Raji (cell line): ENCODE measurements around the gene BLTP2.
A peak's percentile ranks its signal among the peaks of the same experiment; 100 is the strongest.

Source experiments
- POLR2A ChIP-seq: IDR thresholded peaks from 2 replicates; pipeline ENCODE4 v1.6.1; 2011; ENCODE audit warnings: low read depth, low read length, control low read depth; ENCODE audit not compliant: insufficient read depth

BLTP2 gene

DNA sequence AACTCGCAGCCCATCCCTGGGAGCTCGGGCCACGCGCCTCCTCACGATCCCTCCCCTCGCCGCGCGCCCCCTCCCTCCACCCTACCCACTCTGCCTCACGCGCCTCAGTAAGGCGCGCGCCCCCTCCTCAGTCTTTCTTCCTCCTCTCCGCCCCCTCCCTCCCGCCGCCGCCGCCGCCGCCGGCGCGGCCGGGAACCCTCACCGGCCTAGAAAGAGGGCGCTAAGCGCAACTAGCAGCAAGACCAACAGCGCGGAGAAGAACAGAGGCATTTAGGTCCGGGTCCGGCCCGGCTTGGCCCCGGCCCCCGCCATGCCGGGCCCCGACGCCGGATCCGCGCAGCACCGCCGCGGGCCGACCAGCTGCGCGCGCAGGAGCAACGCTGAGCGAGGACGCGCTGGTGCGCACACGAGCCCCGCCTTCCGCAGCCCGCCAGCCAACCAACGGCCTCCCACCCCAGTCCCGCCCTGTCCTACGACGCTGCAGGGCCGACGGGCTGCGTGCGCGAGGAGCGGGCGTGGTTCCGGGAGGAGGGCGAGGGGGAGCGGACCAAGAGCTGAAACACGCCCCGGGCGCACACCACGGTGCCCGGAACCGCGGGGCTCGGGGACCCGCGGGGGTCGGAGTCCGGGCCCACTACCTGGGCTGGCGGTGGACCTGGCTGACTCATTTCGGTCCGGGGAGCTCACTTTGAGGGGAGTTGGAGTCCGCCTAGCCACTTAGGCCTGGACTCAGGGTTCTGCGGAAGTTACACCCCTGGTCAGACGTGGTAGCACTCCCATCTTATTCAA, at the start of gene BLTP2:
TSS of gene BLTP2 (minus strand) at position 372 of the 789 bp plus-strand sequence. CDS start at position 270, 102 bp downstream.
- peak; percentile 81 for TF ChIP-seq POLR2A

DNA sequence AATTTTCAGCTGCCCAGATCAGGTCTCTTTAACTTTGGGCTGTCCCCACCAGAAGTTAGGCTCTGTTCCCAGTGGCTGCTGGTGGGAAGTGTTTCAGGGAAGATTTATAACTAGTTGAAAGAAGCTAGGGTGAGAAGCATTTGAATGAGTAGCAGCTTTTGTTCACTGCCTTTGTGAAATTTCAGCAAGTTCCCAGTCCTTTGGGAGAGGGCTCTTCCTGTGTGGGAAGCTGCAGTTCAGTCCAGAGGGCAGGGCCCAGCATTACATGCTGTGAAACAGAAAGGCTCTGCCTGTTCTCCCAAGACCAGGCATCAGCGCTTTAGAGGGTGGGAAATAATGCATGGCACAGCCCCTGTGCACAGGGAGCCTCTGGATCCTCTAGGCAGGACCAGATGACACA, 48.9 kb upstream of the BLTP2 start:
- TF ChIP-seq POLR2A = no peak

DNA sequence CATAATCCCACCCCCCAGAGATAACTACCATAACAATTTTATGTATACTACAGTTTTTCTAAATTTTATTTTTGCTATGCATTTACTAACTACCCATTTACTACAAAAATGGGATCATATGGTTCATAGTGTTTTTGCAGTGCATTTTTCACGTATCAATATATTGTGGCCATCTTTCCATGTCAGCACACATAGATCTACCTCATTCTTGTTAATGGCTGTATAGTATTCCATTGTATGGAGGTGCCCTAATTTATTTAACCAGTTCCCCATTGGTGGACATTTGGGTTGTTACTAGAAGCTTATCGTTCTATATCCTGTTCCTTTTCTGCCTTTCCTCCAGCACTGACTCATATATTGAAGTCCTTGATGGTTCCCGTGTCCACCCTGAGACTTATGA, 44.1 kb upstream of the BLTP2 start:
- TF ChIP-seq POLR2A = no peak

DNA sequence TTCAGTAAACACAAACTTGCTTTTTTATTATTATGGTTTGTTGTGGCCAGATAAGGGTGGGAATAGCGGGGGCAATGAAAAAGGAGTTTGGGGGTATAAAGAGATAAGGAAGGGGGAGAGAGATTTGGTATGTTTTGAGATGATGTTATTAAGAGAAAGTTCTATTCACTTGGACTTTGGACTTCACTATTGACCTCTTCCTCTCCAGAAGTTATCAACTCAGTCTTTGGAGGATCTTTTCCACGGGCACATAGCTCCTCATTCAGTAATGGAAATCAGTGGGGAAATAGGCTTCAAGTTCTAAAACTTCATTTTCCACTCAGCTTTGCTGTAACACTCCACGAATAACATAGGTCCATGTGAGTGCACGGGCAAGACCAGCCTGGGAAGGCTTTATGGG, 43.5 kb upstream of the BLTP2 start:
- TF ChIP-seq POLR2A = no peak

DNA sequence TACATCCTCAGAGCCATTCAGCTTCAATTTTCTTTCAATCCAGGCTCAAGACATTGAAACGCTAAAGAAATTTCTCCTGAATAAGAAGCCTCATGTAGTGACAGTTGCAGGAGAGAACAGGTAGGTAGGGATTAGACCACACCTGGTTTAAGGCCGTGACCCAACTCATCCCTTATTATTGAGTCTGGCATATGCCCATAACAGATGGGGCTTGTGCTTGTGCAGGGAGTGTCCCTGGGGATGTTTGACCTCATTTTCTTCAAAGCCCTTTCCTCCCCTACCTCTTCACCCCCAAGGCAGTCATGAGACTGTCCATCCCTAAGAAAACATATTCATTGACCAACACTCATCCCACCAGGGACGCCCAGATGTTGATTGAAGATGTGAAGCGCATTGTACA, 41.3 kb upstream of the BLTP2 start:
- TF ChIP-seq POLR2A = no peak

DNA sequence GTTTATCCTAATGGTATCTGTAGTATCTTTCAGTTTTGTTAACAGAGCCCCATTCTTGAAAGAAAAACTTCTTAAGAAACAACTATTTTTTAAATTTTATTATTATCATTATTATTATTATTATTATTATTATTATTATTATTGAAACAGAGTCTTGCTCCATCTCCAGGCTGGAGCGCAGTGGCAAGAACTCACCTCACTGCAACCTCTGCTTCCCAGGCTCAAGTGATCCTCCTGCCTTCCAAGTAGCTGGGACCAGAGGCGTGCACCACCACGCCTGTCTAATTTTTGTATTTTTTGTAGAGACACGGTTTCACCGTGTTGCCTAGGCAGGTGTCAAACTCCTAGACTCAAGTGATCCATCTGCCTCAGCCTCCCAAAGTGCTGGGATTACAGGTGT, 40.4 kb upstream of the BLTP2 start:
- TF ChIP-seq POLR2A = no peak

DNA sequence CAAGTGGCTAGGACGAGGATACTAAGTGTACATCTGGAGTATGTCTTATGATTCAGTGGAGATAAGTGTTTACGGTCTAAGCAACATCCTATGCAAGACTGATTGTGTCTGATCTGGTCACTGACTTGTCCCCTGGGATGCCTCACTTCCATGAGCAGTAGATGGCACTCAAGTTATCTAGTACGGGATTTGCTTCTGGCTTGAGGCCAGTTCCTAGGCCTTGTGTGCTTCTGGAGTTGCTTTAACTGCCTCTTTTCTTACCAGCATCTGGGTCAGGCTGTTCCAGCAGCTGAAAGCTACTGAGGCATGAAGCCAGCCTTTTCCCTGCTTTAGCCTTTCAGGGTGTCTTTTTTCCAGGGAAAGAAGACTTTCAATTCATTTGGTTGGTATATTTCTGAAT, 40.0 kb upstream of the BLTP2 start:
- no peak for TF ChIP-seq POLR2A

DNA sequence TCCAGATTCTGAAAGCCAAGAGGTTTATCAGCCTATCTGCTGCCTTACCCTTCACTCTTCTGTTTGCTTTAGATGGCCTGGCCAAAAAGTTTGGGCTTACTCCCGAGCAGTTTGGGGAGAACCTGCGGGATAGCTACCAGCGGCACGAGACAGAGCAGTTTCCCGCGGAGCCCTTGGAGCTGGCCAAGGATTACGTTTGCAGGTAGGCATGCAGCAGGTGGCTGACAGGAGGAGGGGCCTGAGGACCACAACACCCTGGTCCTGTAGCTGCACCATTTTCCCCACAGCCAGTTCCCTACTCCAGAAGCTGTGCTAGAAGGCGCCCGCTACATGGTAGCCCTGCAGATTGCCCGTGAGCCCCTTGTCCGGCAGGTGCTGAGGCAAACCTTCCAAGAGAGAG, 37.7 kb upstream of the BLTP2 start:
- no peak for TF ChIP-seq POLR2A

DNA sequence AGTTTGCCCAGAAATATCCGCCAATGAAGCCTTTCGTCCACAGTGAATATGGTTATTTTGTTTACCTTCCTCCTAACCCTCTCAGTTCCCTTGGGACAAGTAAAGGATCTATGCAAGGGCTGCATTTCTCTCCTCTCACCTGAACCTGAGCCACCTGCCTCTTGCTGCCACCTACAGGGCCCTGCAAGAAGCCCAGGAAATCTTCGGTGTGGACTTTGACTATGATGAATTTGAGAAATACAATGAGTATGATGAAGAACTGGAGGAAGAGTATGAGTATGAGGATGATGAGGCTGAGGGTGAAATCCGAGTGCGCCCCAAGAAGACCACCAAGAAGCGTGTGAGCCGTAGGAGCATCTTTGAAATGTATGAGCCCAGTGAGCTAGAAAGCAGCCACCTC, 31.0 kb upstream of the BLTP2 start:
- TF ChIP-seq POLR2A = no peak

DNA sequence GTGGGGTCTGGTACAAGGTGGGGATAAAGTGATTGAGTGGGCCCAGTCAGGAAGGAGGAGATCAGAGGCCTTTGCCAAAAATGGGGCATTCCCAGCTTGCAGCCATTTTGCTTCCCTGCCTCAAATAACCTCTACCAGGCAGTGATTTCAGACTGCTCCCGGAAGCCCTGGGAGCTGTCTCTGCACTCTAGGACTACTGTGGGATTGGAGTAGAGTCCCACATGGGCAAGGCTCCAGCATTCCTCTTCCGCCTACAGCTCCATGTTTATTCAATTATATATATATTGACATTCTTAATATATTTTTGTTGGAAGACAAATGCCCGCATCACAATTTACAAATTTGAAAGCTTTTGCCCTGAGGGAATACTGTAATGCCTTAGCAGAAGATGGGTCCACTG, 30.5 kb upstream of the BLTP2 start:
- no peak for TF ChIP-seq POLR2A

DNA sequence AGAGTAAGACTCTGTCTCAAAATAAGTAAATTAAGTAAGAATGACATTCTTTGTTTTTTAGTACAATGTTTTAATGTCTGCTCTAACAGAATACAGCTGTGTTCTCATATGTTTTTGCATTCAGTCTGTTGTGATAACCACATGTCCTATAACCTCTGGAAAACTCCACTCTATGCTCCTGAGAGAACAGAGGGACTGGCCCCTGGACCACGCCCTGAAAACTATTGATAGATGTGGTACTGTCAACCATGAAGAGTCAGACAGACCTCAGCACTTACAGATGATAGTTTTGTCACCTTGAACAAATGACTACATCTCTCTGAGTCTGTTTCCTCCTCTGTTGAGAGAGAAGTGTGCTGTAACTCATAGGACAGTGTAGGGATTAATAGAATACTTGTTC, 25.0 kb upstream of the BLTP2 start:
- no peak for TF ChIP-seq POLR2A

DNA sequence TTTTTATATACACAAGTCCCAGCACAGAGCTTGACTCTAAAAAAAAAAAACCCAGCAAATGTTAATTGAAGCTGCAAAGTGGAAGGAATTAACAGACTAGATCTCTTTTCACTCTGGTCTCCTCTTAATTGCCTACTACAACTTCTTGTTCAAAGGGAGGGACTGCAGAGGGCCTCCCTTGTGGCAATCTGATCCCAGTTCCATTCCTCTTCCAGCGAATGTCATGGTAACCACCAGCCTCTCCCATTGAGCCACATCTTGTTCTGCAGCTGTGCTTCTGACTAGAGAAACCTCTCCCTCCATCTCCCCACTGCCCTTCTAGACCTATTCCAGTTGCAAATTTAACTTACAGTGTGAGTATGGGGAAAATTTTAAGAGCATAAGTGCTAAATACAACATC, 22.9 kb upstream of the BLTP2 start:
- no peak for TF ChIP-seq POLR2A

DNA sequence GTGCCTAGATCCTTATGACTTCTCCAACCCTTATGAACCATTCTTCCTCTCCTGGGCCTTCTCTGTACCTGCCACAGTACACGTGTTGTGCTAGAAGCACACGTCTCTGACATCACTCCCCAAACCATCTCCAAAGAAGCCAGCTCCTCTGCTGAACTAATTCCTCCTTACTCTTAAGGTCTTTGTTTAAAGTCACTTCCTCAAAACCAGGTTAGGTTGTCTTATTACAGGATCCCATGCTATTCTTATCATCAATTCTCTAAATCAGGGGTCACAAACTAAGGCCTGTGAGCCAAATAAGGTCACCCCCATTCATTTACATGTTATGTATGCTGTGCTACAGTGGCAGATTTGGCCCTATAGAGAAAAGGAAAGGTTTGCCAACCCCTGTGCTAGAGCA, 21.0 kb upstream of the BLTP2 start:
- TF ChIP-seq POLR2A = no peak

DNA sequence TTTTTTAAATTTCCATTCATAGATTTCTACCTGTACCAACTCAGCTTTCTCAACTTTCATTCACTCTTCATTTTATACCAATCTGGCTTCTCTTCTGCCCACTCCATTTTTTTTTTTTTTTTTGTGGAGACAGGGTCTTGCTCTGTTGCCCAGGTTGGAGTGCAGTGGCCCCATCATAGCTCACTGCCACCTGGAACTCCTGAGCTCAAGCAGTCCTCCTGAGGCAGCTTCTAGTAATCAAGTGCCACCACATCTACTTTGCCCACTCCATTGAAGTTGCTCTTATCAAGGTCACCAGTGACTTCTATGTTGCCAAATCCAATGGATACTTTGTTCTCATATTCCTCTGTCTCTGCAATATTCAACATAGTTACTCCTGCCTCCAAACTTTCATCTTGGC, 18.8 kb upstream of the BLTP2 start:
- no peak for TF ChIP-seq POLR2A

DNA sequence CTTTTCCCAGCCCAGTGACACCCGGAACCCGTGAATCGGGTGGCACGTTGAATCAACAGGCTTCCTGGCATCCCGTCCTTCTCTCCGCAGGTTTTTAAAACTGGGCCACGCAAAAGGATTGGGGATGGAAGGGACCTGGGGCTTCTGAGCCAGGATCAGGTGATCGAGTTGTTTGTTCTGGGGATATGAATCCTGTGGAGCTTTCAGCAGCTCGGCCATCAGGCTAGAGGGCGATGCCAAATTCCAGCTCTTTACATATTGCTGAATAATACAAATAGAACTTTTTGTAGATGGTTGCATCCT, 17.5 kb upstream of the BLTP2 start:
- no peak for TF ChIP-seq POLR2A

DNA sequence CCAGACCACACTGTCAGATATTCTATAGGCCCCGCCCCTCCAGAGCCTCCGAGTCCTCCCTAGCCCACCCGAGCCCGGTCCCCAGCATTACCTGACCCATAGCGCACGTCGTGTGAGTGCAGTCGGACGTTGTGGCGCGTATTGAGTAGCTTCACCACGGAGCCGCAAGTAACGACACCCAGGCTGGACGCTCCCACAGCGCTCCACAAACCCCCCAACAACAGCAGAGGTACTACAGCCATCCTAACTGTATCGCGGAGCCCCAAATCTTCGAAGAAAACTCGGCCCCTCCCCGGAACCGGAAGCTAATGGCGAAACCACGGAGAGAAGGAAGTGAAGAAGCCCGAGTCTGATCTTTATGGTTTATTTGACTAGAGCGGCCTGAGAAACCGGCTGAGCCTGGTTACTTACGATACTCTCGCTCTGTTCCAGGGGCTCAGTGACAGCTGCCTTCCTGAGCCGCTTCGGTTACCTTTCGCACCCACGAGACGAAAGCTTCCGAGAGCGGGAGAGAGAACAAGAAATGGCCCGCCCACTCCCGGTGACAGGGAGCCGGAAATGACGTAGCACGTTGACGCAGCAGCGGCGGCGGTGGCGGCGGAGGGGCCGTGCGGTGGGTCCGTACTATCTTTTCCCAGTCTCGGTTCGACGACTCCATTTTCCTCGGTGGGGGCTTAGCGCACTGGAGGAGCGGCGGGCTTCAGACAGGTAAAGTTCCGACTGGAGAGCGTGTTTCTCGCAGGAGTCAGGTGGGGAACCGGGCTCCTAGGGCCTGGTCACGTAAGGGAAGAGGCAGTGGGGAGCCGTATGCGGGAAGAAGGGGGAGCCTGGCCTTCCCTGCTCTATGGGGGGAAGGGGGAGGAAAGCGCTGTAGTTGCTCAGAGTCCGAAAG, 16.9 kb upstream of the BLTP2 start, which contains the start of the genes SDF2 and SUPT6H:
TSS of gene SDF2 (minus strand) at position 272 of the 892 bp plus-strand sequence. CDS start at position 242, 30 bp downstream.
TSS of gene SUPT6H (plus strand) at position 571 of the 892 bp plus-strand sequence. CDS start 11,197 bp downstream, outside the sequence.
- peak; percentile 86 for TF ChIP-seq POLR2A
